Brain pericyte (primary cell): ENCODE data around the gene GLT1D1.

Experiments
- DNase-seq: peaks from one replicate; pipeline ENCODE4 v3.0.0-alpha.2; 2012; ENCODE audit warnings: low read depth, low spot score

The GLT1D1 gene

DNA sequence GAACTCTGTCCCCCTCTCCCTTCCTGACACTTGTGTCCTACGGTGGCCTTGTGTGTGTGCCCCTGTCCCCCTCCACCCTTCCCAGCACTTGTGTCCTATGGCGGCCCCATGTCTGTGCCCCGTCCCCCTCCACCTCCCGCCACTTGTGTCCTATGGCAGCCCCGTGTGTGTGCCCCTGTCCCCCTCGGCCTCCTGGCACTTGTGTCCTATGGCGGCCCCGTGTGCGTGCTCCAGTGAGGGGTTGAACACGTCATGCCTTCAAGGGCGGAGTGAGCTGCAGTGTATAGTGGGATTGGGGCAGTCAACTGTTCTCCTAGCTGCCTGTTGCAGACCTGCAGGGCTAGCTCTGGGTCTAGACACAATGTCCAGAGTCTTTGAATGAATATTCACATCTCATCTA lies 108.7 kb downstream of the GLT1D1 start:
- no peak for DNase-seq

DNA sequence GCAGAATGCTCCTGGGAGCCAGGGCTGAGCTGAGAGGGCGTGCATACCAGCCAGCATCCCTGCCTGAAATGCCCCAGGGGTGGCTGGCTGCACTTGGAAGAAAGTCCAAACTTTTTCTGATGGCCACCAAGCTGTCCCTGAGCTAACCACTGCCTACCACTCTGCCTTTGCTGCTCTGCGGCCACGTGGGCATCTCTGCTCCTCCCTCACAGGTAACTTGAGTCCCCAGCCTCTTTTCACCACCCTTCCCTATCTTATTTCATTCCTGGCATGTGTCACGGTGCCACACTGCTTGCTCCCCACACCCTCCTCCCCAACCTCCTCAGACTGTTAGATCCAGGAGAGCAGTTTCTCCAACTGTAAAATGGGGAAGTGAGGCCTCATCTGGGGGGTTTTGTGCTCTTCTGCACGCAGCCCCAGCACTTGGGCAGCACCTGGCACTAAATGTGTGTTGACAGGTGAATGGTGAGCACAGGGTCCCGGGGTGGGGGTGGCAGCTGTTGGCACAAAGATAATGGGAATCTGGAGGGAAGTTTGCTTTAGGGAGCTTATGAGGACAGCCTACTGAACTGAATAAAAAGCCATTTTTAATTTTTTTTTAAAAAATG lies 113.0 kb downstream of the GLT1D1 start:
- DNase-seq = no peak

DNA sequence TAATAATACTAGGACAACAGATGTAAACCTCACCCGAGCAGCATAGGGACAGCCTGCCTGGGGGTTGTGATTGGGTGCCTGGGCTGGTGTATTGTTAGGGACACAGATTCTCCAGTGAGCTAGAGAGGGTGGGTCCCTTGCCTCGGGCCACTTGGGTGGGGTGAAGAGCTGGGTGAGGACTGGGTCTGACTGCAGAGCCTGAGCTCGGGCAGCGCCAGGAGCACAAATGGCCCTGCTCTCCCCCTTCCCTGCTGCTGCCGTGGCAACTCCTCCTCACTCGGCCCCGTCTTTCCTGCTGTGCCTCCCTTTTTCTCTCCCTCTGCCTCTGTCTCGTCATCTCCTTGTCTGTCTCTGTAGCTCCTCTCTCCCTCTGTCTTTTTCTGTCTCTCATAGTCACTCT lies 115.4 kb downstream of the GLT1D1 start:
- no peak for DNase-seq

- no peak for DNase-seq
These were observed 116.3 kb downstream of the GLT1D1 start for GRCh38 chr12:128969480-128970055.

DNA sequence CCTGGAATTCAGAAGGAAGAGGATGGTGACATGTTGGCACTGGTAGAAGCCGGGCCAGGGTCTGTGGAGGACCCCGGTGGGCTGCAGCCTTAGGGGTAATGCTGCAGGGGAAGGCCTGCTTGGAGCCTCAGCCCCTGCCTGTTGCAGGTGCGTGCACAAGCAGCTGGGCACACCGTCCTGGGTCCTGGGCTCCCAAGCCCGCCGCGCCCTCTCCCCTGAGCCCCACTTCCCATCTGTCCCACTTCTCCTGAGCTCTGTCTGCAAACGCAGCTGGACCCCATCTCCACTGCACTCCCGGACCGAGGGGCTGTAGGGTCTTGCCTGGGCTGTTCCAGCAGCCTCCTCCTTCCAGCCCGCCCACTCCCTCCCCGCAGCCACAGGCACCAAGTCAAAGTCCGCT lies 116.8 kb downstream of the GLT1D1 start:
- DNase-seq = no peak

DNA sequence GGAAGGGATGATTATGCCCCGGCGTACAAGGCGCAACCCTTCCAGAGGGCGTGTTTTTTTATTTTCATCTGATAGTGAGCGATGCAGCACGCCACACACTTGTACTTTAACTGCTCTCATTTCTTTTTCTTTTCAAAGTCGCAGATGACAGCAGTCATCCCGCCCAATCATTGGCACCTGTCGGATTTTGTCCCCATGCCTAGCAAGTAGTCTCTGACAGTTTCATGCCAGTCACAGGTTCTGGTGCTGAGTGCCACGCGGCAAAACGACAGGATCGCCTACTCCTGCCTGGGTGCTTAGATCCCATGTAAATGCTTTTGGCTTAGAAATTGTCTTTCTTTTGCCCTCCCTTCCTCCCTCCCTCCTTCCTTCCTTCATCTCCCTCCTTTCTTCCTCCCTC lies 117.7 kb downstream of the GLT1D1 start:
- no peak for DNase-seq

DNA sequence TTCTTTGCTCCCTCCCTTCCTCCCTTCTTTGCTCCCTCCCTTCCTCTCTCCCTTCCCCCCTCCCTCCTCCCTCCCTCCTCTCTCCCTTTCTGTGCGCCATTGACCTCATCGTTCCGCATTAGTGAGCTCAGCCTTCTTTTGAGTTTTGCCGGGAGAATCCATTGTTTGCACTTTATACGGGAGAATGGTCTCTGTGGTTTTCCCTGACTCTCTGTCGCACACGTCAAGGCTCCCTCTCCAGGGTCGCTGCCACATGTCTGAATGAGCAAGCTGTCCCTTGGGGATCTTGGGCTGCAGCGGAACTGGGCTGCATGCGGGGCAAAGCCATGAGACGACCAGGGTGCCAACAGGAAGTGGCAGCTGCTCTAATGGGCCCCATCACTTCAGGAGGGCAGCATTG lies 118.5 kb downstream of the GLT1D1 start:
- no peak for DNase-seq

DNA sequence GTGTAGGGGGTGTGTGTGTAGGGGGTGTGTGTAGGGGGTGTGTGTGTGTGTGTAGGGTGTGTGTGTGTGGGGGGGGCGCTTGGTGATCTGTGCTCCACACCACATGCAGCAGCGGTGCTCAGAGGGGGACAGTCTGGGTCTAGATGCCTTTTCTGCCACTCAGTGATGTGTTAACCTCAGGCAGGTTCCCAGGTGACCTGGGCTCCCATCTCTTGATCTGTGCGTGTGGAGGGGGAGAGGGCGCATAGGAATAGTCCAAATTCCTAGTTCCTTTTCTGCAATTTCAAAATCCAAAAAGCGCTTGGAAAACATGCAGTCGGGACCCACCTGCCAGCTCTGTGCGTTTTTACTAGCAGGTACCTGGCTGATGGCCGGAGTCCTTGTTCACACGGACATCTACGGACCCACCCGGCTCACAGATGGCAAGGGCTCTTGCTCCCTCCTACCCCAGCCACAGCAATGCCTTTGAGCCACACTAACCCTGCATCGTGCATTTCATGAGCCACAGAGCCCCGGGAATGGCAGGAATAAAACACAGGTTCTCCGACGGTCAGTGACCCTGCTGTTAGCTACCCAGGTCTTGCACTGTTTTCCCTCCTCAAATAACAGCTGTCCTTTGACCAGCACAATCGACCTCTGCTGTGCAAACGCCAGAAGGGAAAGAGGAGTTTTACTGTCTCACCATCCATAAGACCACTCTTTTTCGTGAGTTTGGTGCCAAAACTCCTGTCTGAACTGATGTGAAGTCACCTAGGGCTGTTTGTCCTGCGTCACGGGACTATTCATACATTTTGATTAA lies 120.8 kb downstream of the GLT1D1 start:
- no peak for DNase-seq

DNA sequence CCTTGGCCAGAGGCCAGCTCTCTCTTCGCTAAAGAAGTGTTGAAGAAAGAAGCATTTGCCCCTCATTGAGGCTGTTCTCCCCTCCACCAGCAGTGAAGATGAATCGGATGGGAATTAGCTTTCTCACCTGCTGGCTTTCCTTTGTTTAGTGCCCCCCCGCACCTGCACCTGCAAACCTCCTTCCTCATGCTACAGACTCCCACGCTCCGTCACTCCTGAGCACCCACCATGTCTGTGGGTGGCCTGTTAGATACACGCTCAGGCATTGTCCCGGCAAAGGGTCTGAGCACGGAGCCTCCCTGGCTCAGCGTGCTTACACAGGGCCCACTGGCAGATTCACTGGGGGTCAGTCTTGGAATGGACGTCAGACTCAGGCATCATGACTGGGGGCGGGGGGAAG lies 121.6 kb downstream of the GLT1D1 start:
- no peak for DNase-seq

DNA sequence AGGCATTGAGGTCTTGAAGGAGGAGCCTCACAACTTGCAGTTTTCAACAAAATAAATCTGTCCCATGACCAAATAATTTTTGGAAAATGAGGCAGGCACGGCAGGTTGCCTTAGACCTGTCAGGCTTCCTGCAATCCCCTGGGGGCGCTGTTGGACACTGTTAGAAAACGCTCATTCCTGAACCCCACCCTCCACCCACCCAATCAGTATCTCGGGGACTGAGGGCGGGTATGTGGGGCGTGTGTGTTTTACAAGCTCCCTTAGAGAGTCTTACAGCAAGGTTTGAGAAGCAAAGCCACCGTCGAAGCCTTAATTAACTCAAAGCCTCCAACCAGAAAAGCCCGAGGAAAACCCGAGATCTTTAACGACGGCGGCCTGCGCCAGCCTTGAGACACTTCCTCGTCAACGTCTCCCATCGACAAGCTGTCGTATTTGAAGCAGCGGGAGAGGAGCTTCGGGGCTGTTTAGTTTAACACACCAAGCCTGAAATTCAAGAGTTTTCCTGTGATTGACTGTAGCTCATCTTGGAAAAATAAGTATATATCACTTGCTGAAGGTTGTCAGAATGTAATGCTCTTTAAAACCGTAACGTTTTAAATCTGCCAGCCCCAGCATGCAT lies 123.0 kb downstream of the GLT1D1 start:
- no peak for DNase-seq

GRCh38 chr12:128977441-128977840 lies 124.2 kb downstream of the GLT1D1 start:
- DNase-seq = no peak

DNA sequence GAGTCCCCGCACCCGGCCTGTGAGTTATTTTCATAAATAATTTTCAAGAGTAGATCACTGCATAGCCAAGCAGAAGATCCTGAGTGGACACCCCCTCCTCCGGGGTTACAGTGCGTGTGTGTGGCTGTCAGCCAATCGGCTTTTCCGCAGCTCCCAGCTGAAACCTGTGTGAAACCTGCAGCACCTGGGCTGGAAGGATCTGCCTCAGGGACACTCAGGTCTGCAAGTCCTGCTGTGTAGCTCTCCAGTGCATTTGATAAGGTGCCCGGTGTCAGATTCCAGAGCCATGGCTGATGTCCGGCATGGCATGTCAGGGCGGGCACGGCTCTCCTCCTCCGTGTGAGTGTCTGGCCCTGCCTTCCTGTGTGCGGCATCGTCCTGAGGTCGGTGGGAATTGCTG lies 124.8 kb downstream of the GLT1D1 start:
- no peak for DNase-seq

GRCh38 chr12:128980623-128981022 lies 127.3 kb downstream of the GLT1D1 start:
- DNase-seq = no peak

DNA sequence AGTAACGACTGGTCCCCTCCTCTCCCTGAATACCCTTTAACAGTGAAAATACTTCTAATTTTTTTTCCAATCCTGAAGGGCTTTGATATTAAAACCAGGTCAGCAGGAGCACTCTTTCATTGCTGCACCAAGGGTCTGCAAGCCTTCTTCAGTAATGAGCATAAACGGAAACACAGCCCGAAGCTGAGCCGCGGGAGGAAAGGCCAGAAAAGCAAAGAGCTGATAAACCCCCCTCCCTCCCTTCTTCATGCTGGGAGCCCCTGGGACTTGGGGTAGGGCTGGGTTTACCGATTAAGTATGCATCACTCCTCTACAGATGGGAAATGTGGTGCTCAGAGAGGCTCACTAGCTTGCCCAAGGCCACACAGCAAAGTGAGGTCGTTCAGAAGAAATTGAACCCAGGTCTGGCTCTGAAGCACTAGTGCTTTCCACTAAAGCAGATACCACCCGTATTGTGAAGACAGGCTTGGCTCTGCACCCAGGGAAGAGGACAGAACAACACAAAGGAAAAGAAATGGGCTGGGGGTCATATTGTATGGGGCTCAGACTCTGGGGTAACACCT lies 128.8 kb downstream of the GLT1D1 start:
- DNase-seq = no peak

GRCh38 chr12:128982933-128983332 lies 129.7 kb downstream of the GLT1D1 start:
- no peak for DNase-seq

GRCh38 chr12:128983371-128983770 lies 130.1 kb downstream of the GLT1D1 start:
- no peak for DNase-seq

DNA sequence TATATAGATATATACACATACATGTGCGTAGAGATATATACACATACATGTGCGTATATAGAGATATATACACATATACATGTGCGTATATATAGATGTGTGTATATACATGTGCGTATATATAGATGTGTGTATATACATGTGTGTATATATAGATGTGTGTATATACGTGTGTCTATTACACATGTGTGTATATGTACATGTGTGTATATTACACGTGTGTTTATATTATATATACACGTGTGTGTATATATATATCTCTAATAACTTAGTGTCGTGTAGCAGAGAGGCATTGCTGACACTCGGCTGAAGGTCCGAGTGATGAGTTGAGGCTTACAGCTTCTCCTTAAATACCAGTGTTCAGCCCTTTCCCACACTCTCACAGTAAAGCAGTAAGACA lies 133.7 kb downstream of the GLT1D1 start:
- no peak for DNase-seq

DNA sequence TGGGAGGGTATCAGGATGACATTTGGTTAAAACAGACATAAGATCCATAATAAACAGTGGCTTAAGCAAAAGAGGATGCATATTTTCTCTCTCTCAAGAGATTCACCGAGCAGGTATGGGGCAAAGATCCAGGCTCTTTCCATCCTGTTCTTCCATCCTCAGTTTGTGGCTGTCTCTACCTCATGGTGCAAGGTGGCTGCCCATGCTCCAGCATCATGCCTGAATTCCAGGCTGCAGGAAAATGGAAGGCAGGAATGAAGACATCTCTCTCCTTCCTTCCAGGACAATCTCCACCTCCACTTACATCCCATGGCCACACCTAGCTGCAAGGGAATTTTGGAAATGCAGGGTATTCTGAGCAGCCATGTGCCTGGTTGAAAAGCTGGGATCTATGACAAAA lies 136.0 kb downstream of the GLT1D1 start:
- DNase-seq = no peak

GRCh38 chr12:128991716-128992115 lies 138.4 kb downstream of the GLT1D1 start:
- DNase-seq = no peak

DNA sequence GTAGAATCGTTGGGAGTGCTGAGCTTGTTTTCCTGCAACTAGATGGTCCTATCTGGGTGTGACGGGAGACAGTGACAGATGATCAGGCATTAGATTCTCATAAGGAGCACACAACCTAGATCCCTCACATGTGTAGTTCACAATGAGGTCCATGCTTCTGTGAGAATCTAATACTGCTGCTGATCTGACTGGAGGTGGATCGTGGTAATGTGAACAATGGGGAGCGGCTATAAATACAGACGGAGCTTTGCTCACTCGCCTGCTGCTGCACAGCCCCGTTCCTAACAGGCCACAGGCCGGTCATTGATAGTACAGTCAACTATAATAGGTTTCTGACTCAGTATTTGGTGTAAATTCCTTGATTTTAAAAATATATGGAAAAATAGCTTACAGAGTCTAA lies 138.8 kb downstream of the GLT1D1 start:
- no peak for DNase-seq

GRCh38 chr12:128992550-128992949 lies 139.3 kb downstream of the GLT1D1 start:
- DNase-seq = no peak

DNA sequence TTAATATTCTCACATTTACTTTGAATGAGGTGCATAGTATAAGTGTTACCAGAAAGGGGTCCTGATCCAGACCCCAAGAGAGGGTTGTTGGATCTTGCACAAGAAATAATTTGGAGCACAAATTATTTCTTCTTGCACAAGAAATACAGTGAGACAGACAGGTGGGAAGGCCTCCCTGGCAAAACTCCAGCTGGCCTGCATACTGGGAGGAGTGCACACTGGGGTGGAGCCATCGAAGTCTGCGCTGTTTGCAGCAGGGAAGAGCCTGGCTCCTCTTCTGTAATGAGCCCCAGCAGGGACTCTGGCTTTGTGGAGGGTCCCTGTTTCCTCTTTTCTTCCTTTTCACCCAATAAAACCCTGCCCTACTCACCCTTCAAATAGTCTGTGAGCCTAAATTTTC lies 141.6 kb downstream of the GLT1D1 start:
- DNase-seq = no peak
